GM23248 (cell line): Measurements from ENCODE around the gene XAGE1B. TPM values are rescaled to one million over a fixed set of nuclear protein-coding genes. Genes with fewer than 3 reads are reported as not detected.
"Not testable (repeated sequence)": the region's sequence is repeated elsewhere in the genome, so short reads cannot be mapped to it uniquely, and the experiment has no call there.

Source experiments
- DNase-seq: peaks from one replicate; pipeline ENCODE4 v3.0.0-alpha.2; 2015
- H2AFZ ChIP-seq: fragments of 200-600 bp; sonication (generic); 2 replicates; pipeline ENCODE4 v1.6.1; 2016; ENCODE audit warnings: antibody characterized with exemption
- H3F3A ChIP-seq: fragments of 200-600 bp; sonication (generic); 2 replicates; pipeline ENCODE4 v1.6.1; 2016; ENCODE audit warnings: mild to moderate bottlenecking, antibody characterized with exemption, mixed run types; ENCODE audit not compliant: insufficient read depth
- H3K27ac ChIP-seq: fragments of 200-600 bp; sonication (generic); 2 replicates; pipeline ENCODE4 v1.5.1; 2016; ENCODE audit warnings: mild to moderate bottlenecking
- H3K27me3 ChIP-seq: fragments of 200-600 bp; sonication (generic); replicated peaks from 2 replicates; pipeline ENCODE4 v1.6.1; 2016; ENCODE audit warnings: mild to moderate bottlenecking; ENCODE audit not compliant: insufficient read depth
- H3K36me3 ChIP-seq: fragments of 200-600 bp; sonication (generic); 2 replicates; pipeline ENCODE4 v1.6.1; 2016; ENCODE audit warnings: low read depth, mild to moderate bottlenecking
- H3K4me1 ChIP-seq: fragments of 200-600 bp; sonication (generic); 2 replicates; pipeline ENCODE4 v1.6.1; 2016; ENCODE audit warnings: mild to moderate bottlenecking; ENCODE audit not compliant: insufficient read depth
- H3K4me2 ChIP-seq: fragments of 200-600 bp; sonication (generic); one replicate; pipeline ENCODE4 v1.6.1; 2016; ENCODE audit warnings: mild to moderate bottlenecking; ENCODE audit not compliant: unreplicated experiment
- H3K4me3 ChIP-seq: fragments of 200-600 bp; sonication (generic); 2 replicates; pipeline ENCODE4 v1.5.1; 2016; ENCODE audit warnings: mild to moderate bottlenecking
- H3K79me2 ChIP-seq: fragments of 200-600 bp; sonication (generic); 2 replicates; pipeline ENCODE4 v1.6.1; 2016; ENCODE audit warnings: mild to moderate bottlenecking; ENCODE audit not compliant: insufficient read depth
- H3K9ac ChIP-seq: fragments of 200-600 bp; sonication (generic); 2 replicates; pipeline ENCODE4 v1.6.1; 2016; ENCODE audit warnings: mild to moderate bottlenecking
- H3K9me2 ChIP-seq: fragments of 200-600 bp; sonication (generic); 2 replicates; pipeline ENCODE4 v1.6.1; 2016; ENCODE audit warnings: mixed run types, mild to moderate bottlenecking, moderate library complexity; ENCODE audit not compliant: insufficient read depth
- H3K9me3 ChIP-seq: fragments of 200-600 bp; sonication (generic); one replicate; pipeline ENCODE4 v1.6.1; 2017; ENCODE audit warnings: low read depth
- H4K20me1 ChIP-seq: fragments of 200-600 bp; sonication (generic); 2 replicates; pipeline ENCODE4 v1.6.0; 2016; ENCODE audit not compliant: insufficient read depth
- EZH2 ChIP-seq: fragments of 200-600 bp; sonication (generic); IDR thresholded peaks from 2 replicates; pipeline ENCODE4 v1.6.1; 2018; ENCODE audit warnings: antibody characterized with exemption, mild to moderate bottlenecking; ENCODE audit not compliant: insufficient read depth, poor library complexity, severe bottlenecking
- EZH2phosphoT487 ChIP-seq: fragments of 200-600 bp; sonication (generic); IDR thresholded peaks from 2 replicates; pipeline ENCODE4 v1.6.1; 2018; ENCODE audit warnings: antibody characterized with exemption, moderate library complexity, mild to moderate bottlenecking, low read depth; ENCODE audit not compliant: insufficient read depth
- WGBS, 2 experiments: methylation state at CpG; one replicate each; pipeline ENCODE4 v1.1.6; 2015 to 2017; ENCODE audit warnings: low lambda C conversion rate in 2 of 2, low coverage in 1 of 2; ENCODE audit errors: missing lambda C conversion rate in 2 of 2; 5-methylcytosine and 5-hydroxymethylcytosine counted together
- in situ Hi-C: fragments of 300-500 bp; cut with MboI; formaldehyde crosslinking; loops from 2 replicates; pipeline ENCODE4 v1.15.0; 2020
- polyA plus RNA-seq: library from polyadenylated mRNA; unstranded; fragments of >200 nt; fragmentation: Nextera tagmentation; extraction: Ambion mirVana; gene quantifications from 2 replicates; pipeline ENCODE4 v1.2.1, GENCODE V29; 2016
- total RNA-seq: library from RNA; depleted of rRNA; stranded (reverse); fragments of >200 nt; shearing (Covaris generic); gene quantifications from 2 replicates; pipeline ENCODE4 v1.2.3, GENCODE V29; 2014; rRNA removed

The XAGE1B gene, protein sequence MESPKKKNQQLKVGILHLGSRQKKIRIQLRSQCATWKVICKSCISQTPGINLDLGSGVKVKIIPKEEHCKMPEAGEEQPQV
- total RNA-seq (not detected in 2 replicates), polyA plus RNA-seq (not detected in 2 replicates)

DNA sequence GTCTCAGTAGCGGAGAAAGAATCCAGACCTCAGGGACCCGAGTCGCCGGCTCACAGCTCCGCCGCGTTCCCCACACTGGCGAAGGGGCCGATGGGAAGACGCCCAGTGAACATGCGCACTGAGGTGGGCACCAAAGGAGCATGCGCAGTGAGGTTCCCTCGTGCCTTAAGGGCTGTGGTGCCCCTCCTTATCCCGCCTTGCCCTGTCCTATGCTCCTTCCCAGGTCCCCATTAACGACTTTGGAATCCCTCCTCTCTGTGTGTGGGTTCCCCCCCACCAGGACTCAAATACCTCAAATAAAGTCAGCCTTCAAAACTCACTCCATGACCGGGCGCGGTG, at the start of gene XAGE1B:
TSS of gene XAGE1B (minus strand) at position 77 of the 339 bp plus-strand sequence. CDS start 1,536 bp downstream, outside the sequence.
- H3F3A ChIP-seq, H3K79me2 ChIP-seq, H3K4me2 ChIP-seq, H3K9ac ChIP-seq, H3K9me2 ChIP-seq, H3K27me3 ChIP-seq, in situ Hi-C loops, H3K4me3 ChIP-seq, H3K9me3 ChIP-seq, DNase-seq, H3K4me1 ChIP-seq, H4K20me1 ChIP-seq, H3K36me3 ChIP-seq, H2AFZ ChIP-seq, H3K27ac ChIP-seq: not testable (repeated sequence)
- WGBS, 2 experiments = no CpG with 5 or more reads among the region's 18 CpGs

DNA sequence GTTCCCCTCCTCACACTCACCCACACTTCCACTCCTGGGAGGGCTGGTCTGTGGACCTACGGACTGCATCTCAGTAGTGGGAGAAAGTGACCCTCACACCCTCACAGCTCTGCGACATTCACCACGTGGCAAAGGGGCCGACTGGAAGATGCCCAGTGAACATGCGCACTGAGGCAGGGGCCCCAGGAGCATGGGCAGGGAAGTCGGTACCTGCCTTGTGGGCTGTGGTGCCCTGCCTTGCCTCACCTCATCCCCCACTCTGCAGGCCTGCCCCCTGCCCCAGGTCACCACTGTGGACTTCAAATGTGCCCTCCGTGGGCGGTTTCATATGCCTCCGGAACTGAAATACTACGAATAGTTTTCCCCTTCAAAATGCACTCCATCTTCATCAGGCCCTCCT, 46.2 kb upstream of the XAGE1B start:
- H3K9me2 ChIP-seq = no peaks in the 10 kb centered on the region
- H3K9ac ChIP-seq = no peak overlapping the region
- no peaks in the 10 kb centered on the region for H3K27me3 ChIP-seq
- H2AFZ ChIP-seq = no peak overlapping the region
- H3K36me3 ChIP-seq = no peaks in the 10 kb centered on the region
- H3K4me1 ChIP-seq = no peaks in the 10 kb centered on the region
- no peak overlapping the region for H3K4me3 ChIP-seq
- H3K27ac ChIP-seq = no peak overlapping the region
- no peaks in the 10 kb centered on the region for H3K9me3 ChIP-seq
- H3K79me2 ChIP-seq = no peaks in the 10 kb centered on the region
- H3F3A ChIP-seq = no peaks in the 10 kb centered on the region
- WGBS, 2 experiments = 70 to 76% methylated on average over 4 to 9 of the region's 10 CpGs
- no peak for DNase-seq
- TF ChIP-seq EZH2phosphoT487 (no peak), EZH2 (no peak)
- no peaks in the 10 kb centered on the region for H4K20me1 ChIP-seq
- in situ Hi-C loops = loop anchor here (25.0 kb wide), 1 partner anchor 226 kb away; no protein-coding TSS in a partner anchor
- H3K4me2 ChIP-seq = no peak overlapping the region

DNA sequence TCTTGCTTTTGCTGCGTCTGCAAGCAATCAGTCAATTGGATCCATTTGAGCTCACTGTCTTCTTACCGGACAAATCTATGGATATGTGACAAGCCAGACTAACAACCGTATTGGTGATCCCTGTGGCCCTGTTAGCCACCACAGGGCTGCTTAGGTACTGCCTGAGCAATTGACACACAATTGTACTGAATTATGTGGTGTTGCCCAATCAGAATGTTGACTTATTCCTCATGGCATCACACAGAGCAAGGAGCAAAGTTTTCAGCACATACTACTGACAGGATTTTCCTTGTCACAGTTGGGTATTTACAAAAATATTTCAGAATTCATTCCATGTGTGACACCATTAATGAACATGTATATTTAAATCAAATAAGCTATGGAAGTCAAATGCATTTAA, 41.3 kb upstream of the XAGE1B start:
- H3K27ac ChIP-seq = no peak overlapping the region
- 25 to 33% methylated on average over 3 of the region's 3 CpGs for WGBS, 2 experiments
- no peak for TF ChIP-seq EZH2phosphoT487
- TF ChIP-seq EZH2 = no peak
- no peaks in the 10 kb centered on the region for H3K4me1 ChIP-seq
- no peaks in the 10 kb centered on the region for H3K9me2 ChIP-seq
- H3K4me3 ChIP-seq = no peak overlapping the region
- no peak overlapping the region for H3K9ac ChIP-seq
- H3K4me2 ChIP-seq = no peak overlapping the region
- in situ Hi-C loops = loop anchor here (25.0 kb wide), 1 partner anchor 221 kb away; no protein-coding TSS in a partner anchor
- no peaks in the 10 kb centered on the region for H4K20me1 ChIP-seq
- no peaks in the 10 kb centered on the region for H3K9me3 ChIP-seq
- H3K79me2 ChIP-seq = no peaks in the 10 kb centered on the region
- no peak for DNase-seq
- H3K27me3 ChIP-seq = no peaks in the 10 kb centered on the region
- no peaks in the 10 kb centered on the region for H3F3A ChIP-seq
- H3K36me3 ChIP-seq = no peaks in the 10 kb centered on the region
- H2AFZ ChIP-seq = no peak overlapping the region

DNA sequence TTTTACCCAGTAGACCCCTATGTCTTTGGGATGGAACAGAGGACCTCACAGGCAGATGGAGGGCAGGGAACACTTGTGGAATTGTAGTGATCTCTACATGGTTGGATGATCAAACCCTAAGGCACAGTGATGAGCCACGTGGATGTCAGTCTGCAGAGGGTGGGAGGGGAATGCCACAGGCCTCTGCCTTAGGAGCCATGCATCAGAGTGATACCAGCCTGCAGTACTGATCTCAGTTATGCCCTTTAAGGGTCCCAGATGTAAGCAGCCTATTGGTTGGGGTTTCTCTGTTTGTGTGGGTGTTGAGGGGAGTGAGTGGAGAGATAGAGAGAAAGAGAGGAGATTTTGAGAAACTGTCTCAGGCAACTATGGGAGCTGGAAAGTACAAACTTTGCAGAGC, 39.9 kb upstream of the XAGE1B start:
- H3K4me2 ChIP-seq = no peak overlapping the region
- 0% methylated on average over 1 of the region's 1 CpG for WGBS, 2 experiments
- in situ Hi-C loops = loop anchor here (25.0 kb wide), 1 partner anchor 219 kb away; no protein-coding TSS in a partner anchor

More for the DNA sequence above, 39.9 kb upstream of the XAGE1B start:
- no peaks in the 10 kb centered on the region for H3K4me1 ChIP-seq
- H4K20me1 ChIP-seq = no peaks in the 10 kb centered on the region
- H3K9me2 ChIP-seq = no peaks in the 10 kb centered on the region
- no peak for DNase-seq
- H3K9ac ChIP-seq = no peak overlapping the region
- no peak overlapping the region for H3K27ac ChIP-seq
- no peaks in the 10 kb centered on the region for H3K27me3 ChIP-seq
- no peaks in the 10 kb centered on the region for H3K79me2 ChIP-seq
- no peak overlapping the region for H3K4me3 ChIP-seq
- H2AFZ ChIP-seq = no peak overlapping the region
- no peaks in the 10 kb centered on the region for H3F3A ChIP-seq
- H3K36me3 ChIP-seq = no peaks in the 10 kb centered on the region
- TF ChIP-seq EZH2 (no peak), EZH2phosphoT487 (no peak)
- no peaks in the 10 kb centered on the region for H3K9me3 ChIP-seq
